ENCODE measurements around the gene RECQL. TPM values are rescaled to one million over a fixed set of nuclear protein-coding genes. Genes with fewer than 3 reads are reported as not detected.
"Not testable (repeated sequence)": the region's sequence is repeated elsewhere in the genome, so short reads cannot be mapped to it uniquely, and the experiment has no call there.

Gene RECQL
- total RNA-seq, 1 experiment from 2014 or later: 32.1 TPM

DNA sequence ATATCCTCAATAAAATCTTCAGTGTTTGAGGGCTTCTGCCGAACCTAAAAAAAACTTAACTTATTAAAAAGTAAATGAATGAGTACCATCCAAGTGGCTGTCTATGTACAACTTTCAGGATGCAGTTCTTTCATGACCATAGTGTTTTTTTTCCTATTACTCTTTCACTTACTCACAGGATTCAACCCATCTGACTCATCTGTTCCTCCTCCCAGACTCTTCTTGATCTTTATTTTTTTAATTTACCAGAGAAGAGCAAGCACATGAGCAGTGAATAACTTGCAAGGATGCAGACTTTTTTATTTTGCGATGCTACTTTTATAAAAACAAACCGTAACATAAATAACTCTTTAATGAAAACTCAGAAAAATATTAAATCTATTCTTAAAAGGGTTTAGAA lies 24.5 kb downstream of the RECQL start:
- intact Hi-C loops (cut with micrococcal nuclease; ENCODE audit: unreplicated experiment): no loop called here
- H3K27ac Mint-ChIP-seq (ENCODE audit: unreplicated experiment): no peak overlapping the region
- BruUV-seq (replicated peaks): no TSS peak
- no peaks in the 10 kb centered on the region for H3K4me1 Mint-ChIP-seq (ENCODE audit: low read depth, unreplicated experiment)
- CTCF ChIA-PET: no interaction called here
- DNase-seq: no peak
- TF ChIP-seq, protein P1, sequence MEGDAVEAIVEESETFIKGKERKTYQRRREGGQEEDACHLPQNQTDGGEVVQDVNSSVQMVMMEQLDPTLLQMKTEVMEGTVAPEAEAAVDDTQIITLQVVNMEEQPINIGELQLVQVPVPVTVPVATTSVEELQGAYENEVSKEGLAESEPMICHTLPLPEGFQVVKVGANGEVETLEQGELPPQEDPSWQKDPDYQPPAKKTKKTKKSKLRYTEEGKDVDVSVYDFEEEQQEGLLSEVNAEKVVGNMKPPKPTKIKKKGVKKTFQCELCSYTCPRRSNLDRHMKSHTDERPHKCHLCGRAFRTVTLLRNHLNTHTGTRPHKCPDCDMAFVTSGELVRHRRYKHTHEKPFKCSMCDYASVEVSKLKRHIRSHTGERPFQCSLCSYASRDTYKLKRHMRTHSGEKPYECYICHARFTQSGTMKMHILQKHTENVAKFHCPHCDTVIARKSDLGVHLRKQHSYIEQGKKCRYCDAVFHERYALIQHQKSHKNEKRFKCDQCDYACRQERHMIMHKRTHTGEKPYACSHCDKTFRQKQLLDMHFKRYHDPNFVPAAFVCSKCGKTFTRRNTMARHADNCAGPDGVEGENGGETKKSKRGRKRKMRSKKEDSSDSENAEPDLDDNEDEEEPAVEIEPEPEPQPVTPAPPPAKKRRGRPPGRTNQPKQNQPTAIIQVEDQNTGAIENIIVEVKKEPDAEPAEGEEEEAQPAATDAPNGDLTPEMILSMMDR (IDR thresholded peaks at IDR 0.05; ENCODE audit: unreplicated experiment): no peak
- H3K4me3 Mint-ChIP-seq (ENCODE audit: low read depth, unreplicated experiment): no peak overlapping the region
- no peaks in the 10 kb centered on the region for H3K9me3 Mint-ChIP-seq (ENCODE audit: low read depth, unreplicated experiment)
- no peaks in the 10 kb centered on the region for H3K36me3 Mint-ChIP-seq (ENCODE audit: insufficient read depth, unreplicated experiment)
- no peaks in the 10 kb centered on the region for H3K27me3 Mint-ChIP-seq (ENCODE audit: unreplicated experiment)

DNA sequence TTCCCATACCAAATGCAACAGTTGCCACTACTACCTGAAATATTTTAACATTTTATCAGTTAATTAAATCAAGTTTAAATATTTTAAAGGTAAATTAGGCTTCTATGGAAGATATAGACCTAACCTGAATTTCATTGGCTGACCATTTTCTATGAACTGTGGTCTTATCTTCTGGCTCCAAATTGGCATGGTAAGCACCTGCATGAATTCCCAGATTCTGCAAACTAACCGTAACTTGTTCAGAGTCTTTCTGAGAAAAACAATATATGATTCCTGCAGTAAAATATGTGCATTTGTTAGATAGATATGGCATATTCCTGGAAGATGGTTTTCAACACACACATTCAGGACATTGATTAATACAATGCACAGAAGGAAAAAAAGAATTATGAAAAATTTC lies 25.9 kb downstream of the RECQL start:
- TF ChIP-seq, protein P1 (IDR thresholded peaks at IDR 0.05; ENCODE audit: unreplicated experiment): no peak
- intact Hi-C loops (cut with micrococcal nuclease; ENCODE audit: unreplicated experiment): no loop called here
- Mint-ChIP-seq H3K36me3 (ENCODE audit: insufficient read depth, unreplicated experiment) (no peaks in the 10 kb centered on the region), H3K9me3 (ENCODE audit: low read depth, unreplicated experiment) (no peaks in the 10 kb centered on the region), H3K27me3 (ENCODE audit: unreplicated experiment) (no peaks in the 10 kb centered on the region), H3K4me1 (ENCODE audit: low read depth, unreplicated experiment) (no peaks in the 10 kb centered on the region), H3K27ac (ENCODE audit: unreplicated experiment) (no peak overlapping the region), H3K4me3 (ENCODE audit: low read depth, unreplicated experiment) (no peak overlapping the region)
- CTCF ChIA-PET: no interaction called here
- DNase-seq: no peak
- BruUV-seq (replicated peaks): no TSS peak

DNA sequence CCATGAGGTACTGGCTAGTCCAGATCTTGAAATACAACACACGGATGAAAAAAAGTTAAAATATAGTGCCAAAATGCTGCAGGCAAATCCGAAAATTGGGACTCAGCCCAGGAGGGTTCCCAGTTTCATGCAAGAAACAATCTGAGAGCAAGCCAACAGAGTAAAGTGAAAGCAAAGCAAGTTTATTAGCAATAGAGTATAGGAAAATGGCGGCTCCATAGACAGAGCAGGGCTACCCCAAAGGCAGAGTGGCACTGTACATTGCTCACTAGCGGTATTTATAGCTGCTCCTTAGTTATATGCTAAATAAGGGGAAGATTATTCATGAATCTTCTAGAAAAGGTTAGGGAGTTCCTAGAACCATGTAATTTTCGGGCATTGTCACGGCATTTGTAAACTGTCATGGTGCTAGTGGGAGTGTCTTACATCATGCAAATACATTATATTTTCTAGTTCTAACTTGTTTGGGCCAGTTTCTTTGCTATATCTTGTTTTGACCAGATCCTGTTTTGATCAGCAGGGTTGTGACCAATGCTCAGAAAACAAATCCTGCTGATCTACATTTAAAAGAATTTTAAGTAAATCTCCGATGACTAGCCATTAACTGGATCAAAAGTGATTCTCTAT lies 29.1 kb downstream of the RECQL start:
- Mint-ChIP-seq H3K4me1 (ENCODE audit: low read depth, unreplicated experiment) (no peaks in the 10 kb centered on the region), H3K27me3 (ENCODE audit: unreplicated experiment) (no peaks in the 10 kb centered on the region), H3K4me3 (ENCODE audit: low read depth, unreplicated experiment) (no peak overlapping the region), H3K36me3 (ENCODE audit: insufficient read depth, unreplicated experiment) (peaks cover 15% of the 10 kb centered on the region), H3K9me3 (ENCODE audit: low read depth, unreplicated experiment) (no peaks in the 10 kb centered on the region), H3K27ac (ENCODE audit: unreplicated experiment) (no peak overlapping the region)
- DNase-seq: no peak
- intact Hi-C loops (cut with micrococcal nuclease; ENCODE audit: unreplicated experiment): no loop called here
- CTCF ChIA-PET: no interaction called here
- BruUV-seq (replicated peaks): no TSS peak
- TF ChIP-seq, protein P1 (IDR thresholded peaks at IDR 0.05; ENCODE audit: unreplicated experiment): no peak

DNA sequence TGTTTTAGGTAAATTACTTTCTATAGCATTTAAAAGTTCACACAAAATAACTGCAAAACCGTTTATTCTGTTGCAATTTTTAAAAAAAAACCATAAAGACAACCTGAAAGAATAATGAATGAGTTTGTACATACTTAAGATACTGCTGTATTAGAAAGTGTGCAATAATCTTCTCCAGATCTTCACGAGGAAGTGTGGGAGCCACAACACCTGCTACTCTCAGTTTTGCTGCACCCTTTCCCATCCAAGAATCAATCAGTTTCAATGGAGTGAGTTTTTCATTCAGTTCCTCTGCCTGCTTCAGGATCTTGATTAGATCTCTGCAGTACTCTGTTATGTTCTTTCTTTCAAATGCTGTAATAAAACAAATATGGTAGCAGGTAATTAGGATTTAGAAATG lies 30.1 kb downstream of the RECQL start:
- BruUV-seq (replicated peaks): no TSS peak
- DNase-seq: no peak
- Mint-ChIP-seq H3K4me3 (ENCODE audit: low read depth, unreplicated experiment) (no peak overlapping the region), H3K36me3 (ENCODE audit: insufficient read depth, unreplicated experiment) (peaks cover 15% of the 10 kb centered on the region), H3K4me1 (ENCODE audit: low read depth, unreplicated experiment) (no peaks in the 10 kb centered on the region), H3K27ac (ENCODE audit: unreplicated experiment) (no peak overlapping the region), H3K27me3 (ENCODE audit: unreplicated experiment) (no peaks in the 10 kb centered on the region), H3K9me3 (ENCODE audit: low read depth, unreplicated experiment) (no peaks in the 10 kb centered on the region)
- intact Hi-C loops (cut with micrococcal nuclease; ENCODE audit: unreplicated experiment): no loop called here
- CTCF ChIA-PET: no interaction called here
- TF ChIP-seq, protein P1 (IDR thresholded peaks at IDR 0.05; ENCODE audit: unreplicated experiment): no peak

DNA sequence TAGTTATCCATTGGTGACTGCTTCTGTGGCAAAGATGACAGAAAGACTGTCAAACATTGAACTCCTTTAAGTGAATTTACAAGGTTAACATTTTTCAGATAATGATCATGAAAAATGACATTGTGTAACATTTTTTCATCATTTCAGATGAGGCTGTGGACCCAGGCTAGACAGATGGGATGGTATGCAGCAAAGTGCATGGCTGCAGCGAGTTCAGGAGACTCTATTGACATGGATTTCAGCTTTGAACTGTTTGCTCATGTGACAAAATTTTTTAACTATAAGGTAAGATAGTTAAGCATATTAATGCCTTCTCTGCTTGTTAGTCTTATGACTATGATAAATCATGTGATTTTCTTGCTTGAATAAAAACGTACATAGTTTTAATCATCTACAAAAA lies 34.1 kb downstream of the RECQL start:
- H3K27ac Mint-ChIP-seq (ENCODE audit: unreplicated experiment); intact Hi-C loops (cut with micrococcal nuclease; ENCODE audit: unreplicated experiment); CTCF ChIA-PET; H3K4me1 Mint-ChIP-seq (ENCODE audit: low read depth, unreplicated experiment); H3K27me3 Mint-ChIP-seq (ENCODE audit: unreplicated experiment); BruUV-seq (replicated peaks); DNase-seq; H3K9me3 Mint-ChIP-seq (ENCODE audit: low read depth, unreplicated experiment); H3K4me3 Mint-ChIP-seq (ENCODE audit: low read depth, unreplicated experiment): not testable (repeated sequence)
- H3K36me3 Mint-ChIP-seq (ENCODE audit: insufficient read depth, unreplicated experiment): peaks cover 15% of the 10 kb centered on the region
